ENCODE measurements around the gene RPA1.
"Not testable (repeated sequence)": the region's sequence is repeated elsewhere in the genome, so short reads cannot be mapped to it uniquely, and the experiment has no call there.

The RPA1 gene

GRCh38 chr17:1820528-1821252, 9.1 kb upstream of the RPA1 start:
- no peak for DNase-seq

GRCh38 chr17:1829216-1829591, 601 bp upstream of the RPA1 start:
- no peak for DNase-seq

- no peak for DNase-seq
Observed at GRCh38 chr17:1830288-1830687, 483 bp downstream of the RPA1 start.

GRCh38 chr17:1834380-1835149, 4.8 kb downstream of the RPA1 start:
- DNase-seq = peak; percentile 67

- no peak for DNase-seq
Observed at GRCh38 chr17:1839516-1839915, 9.7 kb downstream of the RPA1 start.

DNA sequence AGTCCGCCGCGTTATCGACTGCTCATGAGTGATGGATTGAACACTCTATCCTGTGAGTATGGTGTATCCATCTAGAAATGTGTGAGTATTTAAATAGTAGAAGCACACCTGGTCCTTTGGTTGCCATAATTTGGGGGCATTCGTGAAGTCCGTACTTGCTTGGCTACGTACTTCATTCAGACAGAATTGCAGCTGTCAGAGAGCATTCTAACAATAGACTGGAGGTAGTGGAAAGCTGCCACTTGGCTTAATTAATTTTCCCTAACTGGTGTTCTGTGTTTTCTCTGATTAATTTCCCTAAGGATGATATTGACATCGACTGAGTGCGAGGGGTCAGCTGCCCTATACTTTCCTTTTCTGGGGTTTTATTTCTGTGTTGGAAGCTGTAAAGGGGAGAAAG, 14.1 kb downstream of the RPA1 start:
- no peak for DNase-seq

DNA sequence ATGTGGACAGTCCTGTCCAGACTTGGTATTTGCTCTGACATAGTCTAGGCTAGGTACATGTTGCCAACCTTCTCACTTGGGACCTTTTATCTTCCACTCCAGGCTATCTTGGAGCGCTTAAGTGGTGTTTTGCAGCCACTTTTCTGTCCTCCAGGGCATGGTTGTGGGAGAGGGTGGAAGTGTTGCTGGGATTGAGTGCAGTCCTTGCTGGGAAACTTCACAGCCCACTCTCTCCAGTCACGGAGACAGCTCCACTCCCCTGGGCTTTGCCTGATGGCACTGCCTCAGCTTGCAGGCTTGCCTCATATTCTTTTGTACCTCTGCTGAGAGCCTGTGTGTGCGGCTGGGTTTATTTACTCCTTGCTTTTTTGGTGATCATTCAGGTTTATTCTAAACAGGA, 17.4 kb downstream of the RPA1 start:
- DNase-seq = no peak

- no peak for DNase-seq
Observed at GRCh38 chr17:1852327-1852726, 22.5 kb downstream of the RPA1 start.

DNA sequence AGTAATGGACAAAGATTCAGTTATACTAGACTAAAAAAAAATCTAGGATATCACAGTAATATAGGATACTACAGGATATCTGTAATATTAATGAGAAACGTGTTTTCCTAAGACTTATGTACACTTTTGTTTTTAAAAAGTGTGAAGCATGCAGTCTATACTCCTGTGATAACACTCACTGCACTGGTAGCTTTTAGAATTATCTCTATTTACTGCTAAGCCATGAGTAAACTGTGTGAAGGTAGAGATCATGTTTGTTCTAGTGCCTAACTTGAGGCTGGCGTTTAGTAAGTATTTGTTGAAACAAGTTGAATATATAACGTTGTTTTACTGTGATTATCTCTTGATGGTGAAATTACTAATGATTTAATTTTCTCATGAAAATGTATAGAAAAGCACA, 23.9 kb downstream of the RPA1 start:
- DNase-seq = no peak

- DNase-seq = not testable (repeated sequence)
Observed at GRCh38 chr17:1856462-1856861, 26.7 kb downstream of the RPA1 start.

- DNase-seq = no peak
Observed at GRCh38 chr17:1860978-1861377, 31.2 kb downstream of the RPA1 start.

GRCh38 chr17:1861391-1862010, 31.7 kb downstream of the RPA1 start:
- DNase-seq = no peak

DNA sequence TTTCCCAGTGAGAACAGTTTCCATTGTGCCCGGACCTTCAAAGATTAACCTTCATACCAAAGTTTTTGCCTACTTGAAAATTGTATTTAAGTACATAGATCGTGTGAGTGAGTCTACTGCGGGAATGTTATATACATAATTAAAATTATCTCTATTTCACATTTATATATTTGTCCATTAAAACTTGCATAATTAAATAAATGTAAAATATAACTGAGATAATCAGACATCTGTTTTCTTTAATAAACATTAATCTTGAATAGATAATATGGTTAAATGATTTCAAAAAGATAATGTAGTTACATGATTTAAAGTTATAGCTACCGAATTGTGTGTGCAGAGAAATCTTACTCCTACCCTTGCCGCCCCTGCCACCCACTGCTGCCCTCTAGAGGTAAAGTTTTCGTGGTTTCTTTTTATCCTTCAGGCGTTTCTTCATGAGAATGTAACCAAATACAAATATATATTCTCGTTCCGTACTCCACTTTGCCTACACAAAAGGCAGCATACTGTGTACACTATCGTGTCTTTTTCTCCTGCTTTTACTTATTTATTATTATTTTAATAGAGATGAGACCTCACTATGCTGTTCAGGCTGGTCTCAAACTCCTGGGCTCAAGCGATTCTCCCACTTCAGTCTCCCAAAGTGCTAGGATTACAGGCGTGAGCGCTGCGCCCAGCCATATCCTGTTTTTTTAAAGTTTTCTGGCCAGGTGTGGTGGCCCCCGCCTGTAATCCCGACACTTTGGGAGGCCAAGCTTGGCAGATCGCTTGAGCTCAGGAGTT, 35.6 kb downstream of the RPA1 start:
- peak; percentile 41 for DNase-seq

GRCh38 chr17:1867307-1867706, 37.5 kb downstream of the RPA1 start:
- no peak for DNase-seq

GRCh38 chr17:1868090-1868489, 38.3 kb downstream of the RPA1 start:
- no peak for DNase-seq

DNA sequence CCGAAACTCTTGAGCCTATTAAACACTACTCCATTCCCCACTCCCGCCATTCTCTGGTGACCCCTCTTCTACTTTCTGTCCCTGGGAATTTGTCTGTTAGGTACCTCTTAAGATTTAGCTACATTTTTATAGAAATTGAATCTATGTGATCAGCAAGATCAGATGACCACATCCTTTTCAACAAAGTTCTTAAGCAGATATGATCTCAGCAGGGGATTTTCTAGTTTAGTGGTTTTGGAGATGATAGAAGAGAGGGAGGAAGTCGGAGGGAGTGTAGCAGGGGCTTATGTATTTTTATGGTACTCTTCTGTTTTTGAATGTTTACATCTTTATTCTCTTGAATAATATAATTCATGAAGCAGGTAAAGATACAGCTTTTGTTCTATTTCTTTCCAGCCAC, 40.8 kb downstream of the RPA1 start:
- no peak for DNase-seq

DNA sequence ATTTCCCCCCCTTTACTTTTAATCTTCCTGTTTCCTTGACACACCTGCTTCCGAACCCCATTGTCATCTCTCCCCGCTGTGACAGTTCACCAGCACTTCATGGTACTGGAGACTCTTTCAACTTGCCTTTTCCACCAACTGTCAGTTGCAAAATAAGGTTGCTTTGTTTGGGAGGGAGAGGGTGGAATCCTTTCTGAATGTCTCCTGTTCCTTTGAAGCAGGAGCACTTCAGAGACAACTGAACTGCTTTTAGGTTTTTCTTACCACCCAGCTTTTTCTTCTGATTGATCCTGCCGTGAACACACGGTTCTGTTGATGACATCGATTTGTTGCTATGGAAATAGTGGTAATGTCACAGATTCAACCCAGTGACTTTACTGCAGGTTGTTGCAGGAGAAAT, 42.0 kb downstream of the RPA1 start:
- DNase-seq = no peak

- no peak for DNase-seq
Observed at GRCh38 chr17:1872254-1872653, 42.4 kb downstream of the RPA1 start.

GRCh38 chr17:1872976-1873375, 43.2 kb downstream of the RPA1 start:
- no peak for DNase-seq

DNA sequence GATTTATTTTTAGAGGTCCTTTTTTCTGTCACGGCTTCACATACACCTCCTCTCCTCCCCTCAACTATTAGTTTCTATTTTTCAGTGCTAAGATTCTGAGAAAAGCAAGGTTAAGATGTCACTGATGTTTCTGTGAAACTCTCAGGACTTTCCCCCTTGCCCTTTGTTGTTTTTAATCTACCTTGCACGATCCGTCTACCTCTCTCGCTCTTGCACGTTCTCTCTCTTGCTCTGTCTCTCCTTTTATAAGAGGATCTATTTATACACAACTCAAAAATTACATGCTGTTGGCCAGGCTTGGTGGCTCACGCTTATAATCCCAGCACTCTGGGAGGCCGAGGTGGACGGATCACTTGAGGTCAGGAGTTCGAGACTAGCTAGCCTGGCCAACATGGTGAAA, 43.6 kb downstream of the RPA1 start:
- DNase-seq = no peak

- no peak for DNase-seq
Observed at GRCh38 chr17:1875597-1875996, 45.8 kb downstream of the RPA1 start.

- no peak for DNase-seq
Observed at GRCh38 chr17:1878419-1879121, 48.8 kb downstream of the RPA1 start.
